ENCODE measurements around the gene ACSBG1. TPM values are rescaled to one million over a fixed set of nuclear protein-coding genes. Genes with fewer than 3 reads are reported as not detected.

ACSBG1 gene
- total RNA-seq, 4 donors from 2014 or later: under 0.01 to 0.21 TPM; not detected in 2

- no peak for DNase-seq (ENCODE audit: low spot score in 2 of 2)
- H3K9me3 ChIP-seq: no peaks in the 10 kb centered on the region
- no peaks in the 10 kb centered on the region for H3K36me3 ChIP-seq
- WGBS, 2 donors: 79 to 82% methylated on average over 5 of the region's 5 CpGs
- no peak overlapping the region for H3K27ac ChIP-seq
- H3K27me3 ChIP-seq: no peaks in the 10 kb centered on the region
- no peaks in the 10 kb centered on the region for H3K4me1 ChIP-seq
- no peak for TF ChIP-seq POLR2A (IDR thresholded peaks at IDR 0.05)
- TF ChIP-seq CTCF (IDR thresholded peaks at IDR 0.05): no peak
- no peak for TF ChIP-seq EP300 (IDR thresholded peaks at IDR 0.05)
- H3K4me3 ChIP-seq: no peak overlapping the region
Measured at GRCh38 chr15:78120523-78120922, 113.8 kb downstream of the ACSBG1 start.

Other genes starting within 250 kb of the ACSBG1 start
- 100 to 1,000 TPM in 2 of 4 donors, 10 to 100 TPM in 2; 64.5 to 127 (median 94.5) TPM for gene TBC1D2B, start 156.9 kb downstream of the ACSBG1 start, total RNA-seq
- gene SH2D7, start 142.0 kb downstream of the ACSBG1 start, total RNA-seq: not detected
- 10 to 100 TPM in 1 of 4 donors, 1 to 10 TPM in 2, under 1 TPM in 1; 0.63 to 11.0 (median 2.8) TPM for gene CIB2, start 103.1 kb downstream of the ACSBG1 start, total RNA-seq
- 10 to 100 TPM; 46.9 to 70.7 (median 63.4) TPM for gene IDH3A, start 85.2 kb downstream of the ACSBG1 start, total RNA-seq
- gene DNAJA4, start 30.0 kb upstream of the ACSBG1 start, total RNA-seq: 10 to 100 TPM; 14.2 to 16.9 (median 16.4) TPM
- gene SKIC8, start 65.0 kb upstream of the ACSBG1 start, total RNA-seq: 10 to 100 TPM; 50.3 to 75.1 (median 55.5) TPM
- gene CRABP1, start 105.8 kb upstream of the ACSBG1 start, total RNA-seq: 1 to 10 TPM in 2 of 4 donors, not detected in 2; 1.6 to 6.6 TPM
- gene IREB2, start 203.7 kb upstream of the ACSBG1 start, total RNA-seq: 10 to 100 TPM; 32.4 to 45.9 (median 42.4) TPM

Data from tibial nerve (tissue), 4 donors.